NB4 (cell line): Measurements from ENCODE around the gene G3BP1.

Experiments used
- CTCF ChIP-seq: IDR thresholded peaks from one replicate; pipeline ENCODE4 v1.5.1; 2012; ENCODE audit warnings: low read depth, low read length
- MYC ChIP-seq: IDR thresholded peaks from 2 replicates; pipeline ENCODE4 v1.6.1; 2011; ENCODE audit warnings: low read depth, low read length
- POLR2A ChIP-seq: IDR thresholded peaks from 2 replicates; pipeline ENCODE4 v1.6.1; 2011; ENCODE audit warnings: mild to moderate bottlenecking; ENCODE audit not compliant: insufficient read length; ENCODE audit errors: extremely low read depth
- TF ChIP-seq, protein P1 (sequence below): IDR thresholded peaks from 2 replicates; pipeline ENCODE4 v1.6.1; 2011; ENCODE audit warnings: low read depth, low read length

DNA sequence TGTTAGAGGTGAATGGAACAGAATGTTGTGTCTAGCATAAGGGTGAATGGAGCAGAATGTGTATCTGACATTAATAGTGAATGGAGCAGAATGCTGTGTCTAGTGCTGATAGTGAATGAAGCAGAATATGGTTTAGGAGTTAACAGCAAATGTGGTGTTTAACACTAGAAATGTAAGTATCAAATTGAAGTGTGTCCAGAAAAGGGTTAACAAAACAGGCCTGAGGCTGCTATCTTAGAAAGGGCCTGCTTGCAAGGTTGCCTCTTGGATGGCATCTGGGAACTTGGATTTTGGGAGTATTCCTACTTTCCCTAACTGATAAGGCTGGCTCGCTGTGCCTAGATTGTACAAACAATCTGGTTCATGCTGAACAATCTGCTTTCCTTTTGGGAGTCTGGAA lies 76.1 kb downstream of the G3BP1 start:
- TF ChIP-seq POLR2A (no peak), CTCF (no peak), MYC (no peak)
- TF ChIP-seq, protein P1, sequence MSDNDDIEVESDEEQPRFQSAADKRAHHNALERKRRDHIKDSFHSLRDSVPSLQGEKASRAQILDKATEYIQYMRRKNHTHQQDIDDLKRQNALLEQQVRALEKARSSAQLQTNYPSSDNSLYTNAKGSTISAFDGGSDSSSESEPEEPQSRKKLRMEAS = no peak
